ENCODE results near the gene HLA-DOB. TPM values are rescaled to one million over a fixed set of nuclear protein-coding genes. Genes with fewer than 3 reads are reported as not detected.

Gene HLA-DOB
- total RNA-seq, 2 experiments from 2014 or later: 48.1 to 57.1 TPM

- Histone ChIP-seq H3K9me3 (ENCODE audit: low read length) (no peaks in the 10 kb centered on the region), H3K9me2 (ENCODE audit: insufficient read depth, low read length) (no peaks in the 10 kb centered on the region), H3K36me3 (ENCODE audit: insufficient read depth, low read length) (peaks cover 93% of the 10 kb centered on the region), H3K79me2 (ENCODE audit: insufficient read depth, low read depth, low read length) (peaks cover 4% of the 10 kb centered on the region; the same call in 1 of the 2 replicates), H3K4me3 (ENCODE audit: low read depth, low read length, poor library complexity, severe bottlenecking) (no peak overlapping the region), H3K4me1 (ENCODE audit: insufficient read depth, low read length, poor library complexity, severe bottlenecking) (peaks cover 10% of the 10 kb centered on the region), H3K4me2 (ENCODE audit: low read length) (no peak overlapping the region), H4K20me1 (ENCODE audit: insufficient read depth, low read length) (no peaks in the 10 kb centered on the region), H2AFZ (ENCODE audit: low read length) (no peak overlapping the region), H3K27ac (ENCODE audit: low read depth, low read length, poor library complexity, severe bottlenecking) (no peak overlapping the region)
- BruUV-seq (replicated peaks): no TSS peak
- TF ChIP-seq EZH2phosphoT487 (IDR thresholded peaks at IDR 0.05; ENCODE audit: borderline replicate concordance, low read depth, low read length) (no peak), CTCF (conservative IDR thresholded peaks at IDR 0.05; ENCODE audit: low read length) (no peak)
- intact Hi-C loops (cut with micrococcal nuclease; ENCODE audit: unreplicated experiment): no loop called here
- no peak for DNase-seq (ENCODE audit: low spot score)
- POLR2A ChIA-PET: interaction anchor here (0.5 to 1.6 kb wide), 2 partner anchors 37 to 1954 kb away, joined by 3 to 5 read pairs; no protein-coding TSS in a partner anchor
- CTCF ChIA-PET (ENCODE audit: unreplicated experiment): no interaction called here
Measured at GRCh38 chr6:32830936-32831335, 14.1 kb upstream of the HLA-DOB start.

- Histone ChIP-seq H3K4me1 (ENCODE audit: insufficient read depth, low read length, poor library complexity, severe bottlenecking) (peaks cover 5% of the 10 kb centered on the region), H3K9me2 (ENCODE audit: insufficient read depth, low read length) (no peaks in the 10 kb centered on the region), H3K27ac (ENCODE audit: low read depth, low read length, poor library complexity, severe bottlenecking) (no peak overlapping the region), H3K9me3 (ENCODE audit: low read length) (no peaks in the 10 kb centered on the region), H3K36me3 (ENCODE audit: insufficient read depth, low read length) (peaks cover 84% of the 10 kb centered on the region), H3K4me2 (ENCODE audit: low read length) (no peak overlapping the region), H3K79me2 (ENCODE audit: insufficient read depth, low read depth, low read length) (0 out of 2 replicates have a peak, but pooled peaks cover 3% of the 10 kb centered on the region), H4K20me1 (ENCODE audit: insufficient read depth, low read length) (no peaks in the 10 kb centered on the region), H3K4me3 (ENCODE audit: low read depth, low read length, poor library complexity, severe bottlenecking) (no peak overlapping the region), H2AFZ (ENCODE audit: low read length) (no peak overlapping the region)
- intact Hi-C loops (cut with micrococcal nuclease; ENCODE audit: unreplicated experiment): no loop called here
- TF ChIP-seq CTCF (conservative IDR thresholded peaks at IDR 0.05; ENCODE audit: low read length) (no peak), EZH2phosphoT487 (IDR thresholded peaks at IDR 0.05; ENCODE audit: borderline replicate concordance, low read depth, low read length) (no peak)
- POLR2A ChIA-PET: no interaction called here
- no peak for DNase-seq (ENCODE audit: low spot score)
- CTCF ChIA-PET (ENCODE audit: unreplicated experiment): no interaction called here
- no TSS peak for BruUV-seq (replicated peaks)
Measured at GRCh38 chr6:32830017-32830416, 13.2 kb upstream of the HLA-DOB start.

- Histone ChIP-seq H3K4me2 (ENCODE audit: low read length) (no peak overlapping the region), H3K4me1 (ENCODE audit: insufficient read depth, low read length, poor library complexity, severe bottlenecking) (peaks cover 5% of the 10 kb centered on the region), H3K9me2 (ENCODE audit: insufficient read depth, low read length) (no peaks in the 10 kb centered on the region), H3K4me3 (ENCODE audit: low read depth, low read length, poor library complexity, severe bottlenecking) (no peak overlapping the region), H3K27ac (ENCODE audit: low read depth, low read length, poor library complexity, severe bottlenecking) (no peak overlapping the region), H4K20me1 (ENCODE audit: insufficient read depth, low read length) (no peaks in the 10 kb centered on the region), H3K79me2 (ENCODE audit: insufficient read depth, low read depth, low read length) (0 out of 2 replicates have a peak, but pooled peaks cover 3% of the 10 kb centered on the region), H2AFZ (ENCODE audit: low read length) (no peak overlapping the region), H3K9me3 (ENCODE audit: low read length) (no peaks in the 10 kb centered on the region), H3K36me3 (ENCODE audit: insufficient read depth, low read length) (peaks cover 78% of the 10 kb centered on the region)
- CTCF ChIA-PET (ENCODE audit: unreplicated experiment): no interaction called here
- DNase-seq (ENCODE audit: low spot score): no peak
- intact Hi-C loops (cut with micrococcal nuclease; ENCODE audit: unreplicated experiment): no loop called here
- no TSS peak for BruUV-seq (replicated peaks)
- POLR2A ChIA-PET: no interaction called here
- TF ChIP-seq CTCF (conservative IDR thresholded peaks at IDR 0.05; ENCODE audit: low read length): no peak
- TF ChIP-seq EZH2phosphoT487 (IDR thresholded peaks at IDR 0.05; ENCODE audit: borderline replicate concordance, low read depth, low read length): no peak
Measured at GRCh38 chr6:32829495-32829894, 12.7 kb upstream of the HLA-DOB start.
